ENCODE data around the gene GPR150. TPM values are rescaled to one million over a fixed set of nuclear protein-coding genes. Genes with fewer than 3 reads are reported as not detected.

The GPR150 gene
- total RNA-seq, 3 donors from 2014 or later: 0.28 to 0.49 (median 0.41) TPM

DNA sequence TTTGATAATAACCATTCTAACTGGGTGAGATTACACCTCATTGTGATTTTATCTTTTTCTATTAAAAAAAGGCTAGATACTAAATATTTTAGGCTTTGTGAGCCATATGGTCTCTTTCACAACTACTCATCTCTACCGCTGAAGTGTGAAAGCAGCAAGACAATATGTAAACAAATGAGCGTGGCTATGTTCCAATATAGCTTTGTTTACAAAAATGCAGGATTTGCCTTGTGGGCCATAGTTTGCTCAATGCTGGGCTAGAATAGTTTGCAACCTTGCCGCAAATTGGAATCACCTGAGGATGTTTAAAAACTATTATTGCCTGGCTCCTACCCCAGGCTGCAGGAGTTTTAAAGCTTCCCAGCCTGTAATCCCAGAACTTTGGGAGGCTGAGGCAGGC is 10.2 kb upstream of the GPR150 start:
- intact Hi-C loops (cut with DNase I, micrococcal nuclease): no loop called here

GRCh38 chr5:95610546-95610945 is 9.3 kb upstream of the GPR150 start:
- Histone ChIP-seq H3K36me3 (ENCODE audit: low read depth) (no peaks in the 10 kb centered on the region), H3K9me3 (no peaks in the 10 kb centered on the region), H3K4me1 (ENCODE audit: low read depth) (no peaks in the 10 kb centered on the region), H3K4me3 (no peak overlapping the region)
- ATAC-seq (no peak), DNase-seq (no peak)
- TF ChIP-seq, protein P1, sequence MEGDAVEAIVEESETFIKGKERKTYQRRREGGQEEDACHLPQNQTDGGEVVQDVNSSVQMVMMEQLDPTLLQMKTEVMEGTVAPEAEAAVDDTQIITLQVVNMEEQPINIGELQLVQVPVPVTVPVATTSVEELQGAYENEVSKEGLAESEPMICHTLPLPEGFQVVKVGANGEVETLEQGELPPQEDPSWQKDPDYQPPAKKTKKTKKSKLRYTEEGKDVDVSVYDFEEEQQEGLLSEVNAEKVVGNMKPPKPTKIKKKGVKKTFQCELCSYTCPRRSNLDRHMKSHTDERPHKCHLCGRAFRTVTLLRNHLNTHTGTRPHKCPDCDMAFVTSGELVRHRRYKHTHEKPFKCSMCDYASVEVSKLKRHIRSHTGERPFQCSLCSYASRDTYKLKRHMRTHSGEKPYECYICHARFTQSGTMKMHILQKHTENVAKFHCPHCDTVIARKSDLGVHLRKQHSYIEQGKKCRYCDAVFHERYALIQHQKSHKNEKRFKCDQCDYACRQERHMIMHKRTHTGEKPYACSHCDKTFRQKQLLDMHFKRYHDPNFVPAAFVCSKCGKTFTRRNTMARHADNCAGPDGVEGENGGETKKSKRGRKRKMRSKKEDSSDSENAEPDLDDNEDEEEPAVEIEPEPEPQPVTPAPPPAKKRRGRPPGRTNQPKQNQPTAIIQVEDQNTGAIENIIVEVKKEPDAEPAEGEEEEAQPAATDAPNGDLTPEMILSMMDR (IDR thresholded peaks at IDR 0.05): no peak
- intact Hi-C loops (cut with DNase I, micrococcal nuclease): no loop called here

More for the DNA sequence above, 10.2 kb upstream of the GPR150 start:
- Histone ChIP-seq H3K9me3 (no peaks in the 10 kb centered on the region), H3K4me3 (no peak overlapping the region), H3K36me3 (ENCODE audit: low read depth) (no peaks in the 10 kb centered on the region), H3K4me1 (ENCODE audit: low read depth) (no peaks in the 10 kb centered on the region)
- DNase-seq (no peak), ATAC-seq (no peak)
- TF ChIP-seq, protein P1 (IDR thresholded peaks at IDR 0.05): no peak

DNA sequence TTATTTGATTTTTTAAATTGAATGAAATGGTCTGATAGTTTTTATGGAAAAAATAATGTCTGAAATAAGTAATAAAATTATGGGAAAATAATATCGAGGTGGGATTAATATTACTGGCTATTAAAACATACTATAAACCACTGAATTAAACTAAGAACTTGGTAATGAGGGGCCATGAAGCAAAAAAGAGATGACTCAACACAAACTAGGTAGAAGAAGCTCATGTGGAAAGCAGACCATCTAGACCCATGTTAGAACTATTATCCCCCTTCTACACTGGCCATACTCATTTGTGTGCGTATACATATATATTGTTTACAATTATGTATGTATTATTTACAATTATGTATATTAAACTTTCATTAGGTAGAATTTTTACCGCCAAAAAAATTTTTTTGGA is 8.5 kb upstream of the GPR150 start:
- ATAC-seq (no peak), DNase-seq (no peak)
- H3K4me1 ChIP-seq (ENCODE audit: low read depth): no peaks in the 10 kb centered on the region
- H3K9me3 ChIP-seq: no peaks in the 10 kb centered on the region
- TF ChIP-seq, protein P1 (IDR thresholded peaks at IDR 0.05): no peak
- intact Hi-C loops (cut with DNase I, micrococcal nuclease): no loop called here
- no peak overlapping the region for H3K4me3 ChIP-seq
- H3K36me3 ChIP-seq (ENCODE audit: low read depth): no peaks in the 10 kb centered on the region

DNA sequence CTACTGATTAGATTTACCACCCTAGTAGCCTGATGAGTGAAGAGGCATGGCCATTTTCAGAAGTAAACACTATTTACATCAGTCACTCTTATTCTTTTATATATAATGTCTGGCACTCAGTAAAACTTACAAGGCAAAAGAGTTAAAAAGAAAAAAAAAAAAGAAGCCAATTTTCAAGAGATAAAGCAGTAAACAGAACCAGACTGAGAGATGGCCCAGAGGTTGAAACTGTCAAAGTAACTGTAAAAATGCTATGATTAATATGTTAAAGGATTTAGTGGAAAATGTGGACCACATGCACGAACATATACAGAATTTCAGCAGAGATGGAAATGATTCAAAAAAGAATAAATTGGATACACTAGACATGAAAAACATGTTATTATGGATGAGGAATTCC is 6.4 kb upstream of the GPR150 start:
- intact Hi-C loops (cut with DNase I, micrococcal nuclease): no loop called here
- TF ChIP-seq, protein P1 (IDR thresholded peaks at IDR 0.05): no peak
- DNase-seq: no peak
- Histone ChIP-seq H3K9me3 (no peaks in the 10 kb centered on the region), H3K36me3 (ENCODE audit: low read depth) (no peaks in the 10 kb centered on the region), H3K4me3 (no peak overlapping the region), H3K4me1 (ENCODE audit: low read depth) (no peaks in the 10 kb centered on the region)
- no peak for ATAC-seq

GRCh38 chr5:95615164-95615467 is 4.8 kb upstream of the GPR150 start:
- no peaks in the 10 kb centered on the region for H3K4me1 ChIP-seq (ENCODE audit: low read depth)
- TF ChIP-seq, protein P1 (IDR thresholded peaks at IDR 0.05): no peak
- H3K36me3 ChIP-seq (ENCODE audit: low read depth): no peaks in the 10 kb centered on the region
- no peak overlapping the region for H3K4me3 ChIP-seq
- DNase-seq (no peak), ATAC-seq (no peak)
- intact Hi-C loops (cut with DNase I, micrococcal nuclease): no loop called here
- no peaks in the 10 kb centered on the region for H3K9me3 ChIP-seq

- Histone ChIP-seq H3K9me3 (no peaks in the 10 kb centered on the region), H3K4me3 (no peak overlapping the region), H3K36me3 (ENCODE audit: low read depth) (no peaks in the 10 kb centered on the region), H3K4me1 (ENCODE audit: low read depth) (peaks cover 2% of the 10 kb centered on the region)
- TF ChIP-seq, protein P1 (IDR thresholded peaks at IDR 0.05): no peak
- DNase-seq (no peak), ATAC-seq (no peak)
- intact Hi-C loops (cut with DNase I, micrococcal nuclease): no loop called here
Measured at GRCh38 chr5:95617057-95617456, 2.8 kb upstream of the GPR150 start.
